WTC11 (cell line): ENCODE results near the gene CNTRL. TPM values are rescaled to one million over a fixed set of nuclear protein-coding genes. Genes with fewer than 3 reads are reported as not detected.
"Not testable (repeated sequence)": the region's sequence is repeated elsewhere in the genome, so short reads cannot be mapped to it uniquely, and the experiment has no call there.

Source experiments
- ATAC-seq: fragments of 200-7000 bp; cut with Tn5 transposase; 2 replicates; pipeline ENCODE4 v1.10.0; 2021; ENCODE audit warnings: mild to moderate bottlenecking, moderate library complexity
- CTCF ChIA-PET: fragments of 300-600 bp; sonication (Branson Sonifier 250); formaldehyde crosslinking; loops from one replicate; lab custom pipeline; 2021; ENCODE audit warnings: antibody characterized with exemption; lab: Charles Lee
- POLR2A ChIA-PET: fragments of 350-600 bp; sonication (Branson Sonifier 250); formaldehyde crosslinking; loops from one replicate; lab custom pipeline; 2021; ENCODE audit warnings: antibody characterized with exemption; lab: Charles Lee
- DNase-seq: peaks from one replicate; pipeline ENCODE4 v3.0.0; 2021; ENCODE audit warnings: low spot score
- H3K27ac Mint-ChIP-seq: 2 replicates; pipeline ENCODE4 v1.8.0; 2021; ENCODE audit warnings: mixed read lengths
- H3K27me3 Mint-ChIP-seq: 2 replicates; pipeline ENCODE4 v1.8.0; 2021; ENCODE audit warnings: low read depth, mild to moderate bottlenecking, moderate library complexity, mixed read lengths
- H3K36me3 Mint-ChIP-seq: 2 replicates; pipeline ENCODE4 v1.8.0; 2021; ENCODE audit warnings: mixed read lengths
- H3K4me1 Mint-ChIP-seq: 2 replicates; pipeline ENCODE4 v1.8.0; 2022; ENCODE audit warnings: mixed read lengths
- H3K4me3 Mint-ChIP-seq: 2 replicates; pipeline ENCODE4 v1.8.0; 2021; ENCODE audit warnings: mild to moderate bottlenecking, moderate library complexity, mixed read lengths
- H3K9me3 Mint-ChIP-seq: 2 replicates; pipeline ENCODE4 v1.8.0; 2021; ENCODE audit warnings: mixed read lengths
- AFF4 ChIP-seq: sonication (generic); formaldehyde crosslinking; IDR thresholded peaks from 2 replicates; pipeline ENCODE4 v1.8.1; 2023; ENCODE audit warnings: mild to moderate bottlenecking, missing genetic modification reagents, borderline replicate concordance
- CTCF ChIP-seq: fragments of 200-600 bp; IDR thresholded peaks from 2 replicates; pipeline ENCODE4 v1.8.0; 2022; ENCODE audit warnings: antibody characterized with exemption
- ELF4 ChIP-seq: sonication (generic); formaldehyde crosslinking; IDR thresholded peaks from 2 replicates; pipeline ENCODE4 v1.8.1; 2022; ENCODE audit warnings: low read depth, mild to moderate bottlenecking, moderate library complexity, missing genetic modification reagents
- IRF2 ChIP-seq: sonication (generic); formaldehyde crosslinking; IDR thresholded peaks from 2 replicates; pipeline ENCODE4 v1.8.0; 2022; ENCODE audit warnings: low read depth, missing genetic modification reagents, borderline replicate concordance
- MYBL2 ChIP-seq: sonication (generic); formaldehyde crosslinking; IDR thresholded peaks from 2 replicates; pipeline ENCODE4 v1.8.1; 2023; ENCODE audit warnings: mild to moderate bottlenecking, moderate library complexity, missing genetic modification reagents
- PREB ChIP-seq: sonication (generic); formaldehyde crosslinking; IDR thresholded peaks from 2 replicates; pipeline ENCODE4 v1.8.1; 2022; ENCODE audit warnings: mild to moderate bottlenecking, missing genetic modification reagents, moderate library complexity, borderline replicate concordance
- SP1 ChIP-seq: sonication (generic); formaldehyde crosslinking; conservative IDR thresholded peaks from 2 replicates; pipeline ENCODE4 v1.8.1; 2022; ENCODE audit warnings: missing genetic modification reagents
- TEAD4 ChIP-seq: sonication (generic); formaldehyde crosslinking; IDR thresholded peaks from 2 replicates; pipeline ENCODE4 v1.8.0; 2022; ENCODE audit warnings: mild to moderate bottlenecking, missing genetic modification reagents
- USF2 ChIP-seq: sonication (generic); formaldehyde crosslinking; IDR thresholded peaks from 2 replicates; pipeline ENCODE4 v1.8.1; 2023; ENCODE audit warnings: mild to moderate bottlenecking, missing genetic modification reagents, moderate library complexity
- ZNF121 ChIP-seq: sonication (generic); formaldehyde crosslinking; IDR thresholded peaks from 2 replicates; pipeline ENCODE4 v1.8.0; 2023; ENCODE audit warnings: missing genetic modification reagents
- ZNF232 ChIP-seq: sonication (generic); formaldehyde crosslinking; IDR thresholded peaks from 2 replicates; pipeline ENCODE4 v1.8.0; 2022; ENCODE audit warnings: mild to moderate bottlenecking, missing genetic modification reagents
- ZNF671 ChIP-seq: fragments of 250-450 bp; sonication (Bioruptor Pico); IDR thresholded peaks from 2 replicates; pipeline ENCODE4 v1.8.0; 2021; ENCODE audit warnings: mild to moderate bottlenecking
- ZSCAN18 ChIP-seq: fragments of 250-450 bp; sonication (Bioruptor Pico); IDR thresholded peaks from 2 replicates; pipeline ENCODE4 v2.1.2; 2022; ENCODE audit warnings: mild to moderate bottlenecking, moderate library complexity
- total RNA-seq: library from RNA; stranded (reverse); gene quantifications from 3 replicates; pipeline ENCODE4 v1.2.3, GENCODE V29; 2021

Gene CNTRL
- total RNA-seq, 1 experiment from 2014 or later = 13.3 TPM

GRCh38 chr9:121098567-121099198, 23.9 kb downstream of the CNTRL start (continued):
- TF ChIP-seq USF2 (no peak), CTCF (no peak), AFF4 (CRISPR knock-in tag) (no peak), IRF2 (CRISPR knock-in tag) (no peak), ZNF232 (CRISPR knock-in tag) (no peak)

GRCh38 chr9:121104054-121104453, 29.3 kb downstream of the CNTRL start:
- H3K9me3 Mint-ChIP-seq = peaks cover 28% of the 10 kb centered on the region
- H3K27ac Mint-ChIP-seq, CTCF ChIA-PET, ATAC-seq, DNase-seq, H3K4me3 Mint-ChIP-seq, H3K4me1 Mint-ChIP-seq: not testable (repeated sequence)
- peaks cover 28% of the 10 kb centered on the region for H3K36me3 Mint-ChIP-seq
- H3K27me3 Mint-ChIP-seq = peaks cover 26% of the 10 kb centered on the region
- POLR2A ChIA-PET = interaction anchor here (0.6 kb wide), 1 partner anchor 132 kb away, joined by 3 read pairs; no protein-coding TSS in a partner anchor

- ATAC-seq = no peak
- DNase-seq = no peak
- CTCF ChIA-PET = no interaction called here
- Mint-ChIP-seq H3K36me3 (peaks cover 16% of the 10 kb centered on the region), H3K27ac (0 out of 2 replicates have a peak overlapping the region, but pooled peaks have one; percentile 14), H3K4me1 (peaks cover 9% of the 10 kb centered on the region), H3K4me3 (no peak overlapping the region), H3K9me3 (peaks cover 18% of the 10 kb centered on the region), H3K27me3 (peaks cover 12% of the 10 kb centered on the region)
- POLR2A ChIA-PET = no interaction called here
- TF ChIP-seq ZNF121 (CRISPR knock-in tag) (no peak), TEAD4 (CRISPR knock-in tag) (no peak), CTCF (no peak), ZSCAN18 (CRISPR knock-in tag) (no peak), ZNF671 (CRISPR knock-in tag) (no peak), PREB (no peak), ELF4 (CRISPR knock-in tag) (no peak), AFF4 (CRISPR knock-in tag) (no peak), SP1 (CRISPR knock-in tag) (no peak), MYBL2 (CRISPR knock-in tag) (no peak)
Measured at GRCh38 chr9:121105531-121105930, 30.8 kb downstream of the CNTRL start.
